ENCODE results near the gene NID1.

NID1 gene, protein sequence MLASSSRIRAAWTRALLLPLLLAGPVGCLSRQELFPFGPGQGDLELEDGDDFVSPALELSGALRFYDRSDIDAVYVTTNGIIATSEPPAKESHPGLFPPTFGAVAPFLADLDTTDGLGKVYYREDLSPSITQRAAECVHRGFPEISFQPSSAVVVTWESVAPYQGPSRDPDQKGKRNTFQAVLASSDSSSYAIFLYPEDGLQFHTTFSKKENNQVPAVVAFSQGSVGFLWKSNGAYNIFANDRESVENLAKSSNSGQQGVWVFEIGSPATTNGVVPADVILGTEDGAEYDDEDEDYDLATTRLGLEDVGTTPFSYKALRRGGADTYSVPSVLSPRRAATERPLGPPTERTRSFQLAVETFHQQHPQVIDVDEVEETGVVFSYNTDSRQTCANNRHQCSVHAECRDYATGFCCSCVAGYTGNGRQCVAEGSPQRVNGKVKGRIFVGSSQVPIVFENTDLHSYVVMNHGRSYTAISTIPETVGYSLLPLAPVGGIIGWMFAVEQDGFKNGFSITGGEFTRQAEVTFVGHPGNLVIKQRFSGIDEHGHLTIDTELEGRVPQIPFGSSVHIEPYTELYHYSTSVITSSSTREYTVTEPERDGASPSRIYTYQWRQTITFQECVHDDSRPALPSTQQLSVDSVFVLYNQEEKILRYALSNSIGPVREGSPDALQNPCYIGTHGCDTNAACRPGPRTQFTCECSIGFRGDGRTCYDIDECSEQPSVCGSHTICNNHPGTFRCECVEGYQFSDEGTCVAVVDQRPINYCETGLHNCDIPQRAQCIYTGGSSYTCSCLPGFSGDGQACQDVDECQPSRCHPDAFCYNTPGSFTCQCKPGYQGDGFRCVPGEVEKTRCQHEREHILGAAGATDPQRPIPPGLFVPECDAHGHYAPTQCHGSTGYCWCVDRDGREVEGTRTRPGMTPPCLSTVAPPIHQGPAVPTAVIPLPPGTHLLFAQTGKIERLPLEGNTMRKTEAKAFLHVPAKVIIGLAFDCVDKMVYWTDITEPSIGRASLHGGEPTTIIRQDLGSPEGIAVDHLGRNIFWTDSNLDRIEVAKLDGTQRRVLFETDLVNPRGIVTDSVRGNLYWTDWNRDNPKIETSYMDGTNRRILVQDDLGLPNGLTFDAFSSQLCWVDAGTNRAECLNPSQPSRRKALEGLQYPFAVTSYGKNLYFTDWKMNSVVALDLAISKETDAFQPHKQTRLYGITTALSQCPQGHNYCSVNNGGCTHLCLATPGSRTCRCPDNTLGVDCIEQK

DNA sequence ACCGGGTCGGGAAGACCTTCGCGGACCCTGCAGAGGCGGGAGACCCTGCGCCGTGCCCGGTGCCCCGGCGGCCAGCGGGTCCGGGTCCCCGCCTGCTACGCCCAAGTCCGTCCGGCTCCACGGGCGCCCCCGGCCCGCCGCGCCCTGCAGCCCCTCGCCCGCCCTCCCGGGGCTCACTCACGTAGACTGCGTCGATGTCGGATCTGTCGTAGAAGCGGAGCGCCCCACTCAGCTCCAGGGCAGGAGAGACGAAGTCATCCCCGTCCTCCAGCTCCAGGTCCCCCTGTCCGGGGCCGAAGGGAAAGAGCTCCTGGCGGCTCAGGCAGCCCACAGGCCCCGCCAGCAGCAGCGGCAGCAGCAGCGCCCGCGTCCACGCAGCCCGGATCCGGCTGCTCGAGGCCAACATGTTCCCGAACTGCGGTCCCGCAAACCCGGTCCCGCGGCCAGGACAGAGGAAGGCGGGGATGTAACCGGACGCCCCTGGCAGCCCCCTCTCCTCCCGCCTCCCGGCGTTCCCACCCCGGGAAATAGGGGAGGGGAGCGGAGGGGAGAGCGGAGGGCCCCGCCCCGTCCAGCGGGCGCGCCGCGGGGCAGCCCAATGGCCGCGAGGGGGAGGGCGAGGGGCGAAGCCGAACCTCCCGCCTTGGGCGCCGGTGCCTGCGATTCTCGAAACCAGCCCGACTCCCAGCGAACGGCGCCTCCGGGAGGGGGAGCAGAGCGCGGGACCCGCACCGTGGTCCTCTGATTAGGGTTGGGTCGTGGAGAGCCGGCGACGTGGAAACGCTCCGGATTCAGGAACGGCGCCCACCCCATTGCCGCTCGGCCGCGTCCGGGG is at the start of gene NID1:
Gene NID1 (minus strand): TSS at position 417 of the 835 bp plus-strand sequence. CDS start 11 bp downstream, at position 406.
- peak in 1 of 2 donors; percentile 22 for DNase-seq (ENCODE audit: low read depth in 2 of 2)

DNA sequence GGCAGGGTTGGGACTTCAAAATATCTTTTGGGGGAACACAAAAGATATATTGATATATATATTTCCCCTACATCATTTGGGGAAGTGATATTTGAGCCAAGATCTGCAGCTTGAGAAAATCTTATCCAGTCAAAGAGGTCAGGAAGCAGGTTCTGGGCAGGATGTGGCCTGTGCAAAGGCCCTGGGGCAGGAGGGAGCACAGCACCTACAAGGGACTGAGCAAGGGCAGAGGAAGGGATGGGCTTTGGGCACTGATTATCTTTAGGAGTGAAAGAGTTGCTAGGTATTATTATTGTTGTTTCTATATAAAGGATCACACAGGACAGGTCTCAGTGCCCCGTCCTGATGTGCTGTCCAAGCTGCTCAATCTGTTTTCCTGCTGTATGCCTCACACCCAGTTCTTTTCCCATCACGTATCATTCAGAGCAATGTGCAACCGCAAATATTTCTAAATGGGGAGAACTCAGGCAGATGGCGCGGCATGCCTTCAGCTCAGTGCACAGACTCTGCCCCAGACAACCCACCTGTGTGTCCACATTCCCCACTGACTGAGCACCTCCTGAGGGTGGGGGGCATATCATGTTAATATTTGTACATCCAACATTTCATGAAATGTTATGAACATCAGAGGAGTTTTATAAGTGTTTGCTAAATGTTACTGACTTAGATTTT is 49.3 kb upstream of the NID1 start:
- DNase-seq (ENCODE audit: low read depth in 2 of 2): no peak

DNA sequence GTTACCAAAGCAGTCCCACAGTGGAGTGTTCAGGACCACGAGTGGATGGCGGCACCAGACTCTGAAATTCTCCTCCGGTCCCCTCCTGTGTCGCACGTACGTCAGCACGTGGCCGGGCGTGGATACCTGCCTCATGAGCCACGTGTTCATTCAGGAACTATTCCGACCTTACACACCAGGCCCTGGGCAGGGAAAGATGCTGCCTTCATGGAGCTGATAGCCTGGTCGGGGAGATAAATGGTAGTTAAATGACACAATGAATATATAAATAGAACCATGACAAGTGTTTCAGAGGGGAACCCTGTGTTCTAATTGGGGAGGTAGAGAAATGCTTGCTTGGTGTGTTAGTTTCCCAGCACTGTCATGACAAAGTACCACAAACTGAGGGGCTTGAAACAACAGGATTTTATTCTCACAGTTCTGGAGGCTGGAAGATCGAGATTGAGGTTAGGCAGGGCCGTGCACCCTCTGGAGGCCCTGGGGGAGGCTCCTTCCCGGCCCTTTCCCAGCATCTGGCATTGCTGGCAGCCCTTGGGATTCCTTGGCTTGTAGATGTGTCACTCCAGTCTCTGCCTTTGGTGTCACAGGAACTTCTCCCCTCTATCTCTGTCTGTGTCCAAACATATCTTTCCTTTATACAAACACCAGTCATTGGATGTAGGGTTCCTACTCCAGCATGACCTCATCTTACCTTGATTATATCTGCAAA is 48.6 kb upstream of the NID1 start:
- DNase-seq (ENCODE audit: low read depth in 2 of 2): no peak

DNA sequence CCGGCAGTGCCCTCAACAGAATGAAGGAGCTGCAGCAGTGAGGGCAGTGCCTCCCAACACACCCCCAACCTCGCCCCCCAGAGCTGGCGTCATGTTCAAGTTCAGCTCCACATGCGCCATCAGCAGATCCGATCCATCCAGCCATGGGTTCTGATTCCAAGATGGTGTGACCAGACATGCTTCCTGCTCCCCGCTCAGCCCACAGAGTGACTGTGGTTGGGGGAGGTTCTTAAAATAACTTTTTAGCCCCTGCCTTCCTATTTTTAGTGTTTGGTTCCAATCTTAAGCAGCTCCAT is 47.4 kb upstream of the NID1 start:
- no peak for DNase-seq (ENCODE audit: low read depth in 2 of 2)

DNA sequence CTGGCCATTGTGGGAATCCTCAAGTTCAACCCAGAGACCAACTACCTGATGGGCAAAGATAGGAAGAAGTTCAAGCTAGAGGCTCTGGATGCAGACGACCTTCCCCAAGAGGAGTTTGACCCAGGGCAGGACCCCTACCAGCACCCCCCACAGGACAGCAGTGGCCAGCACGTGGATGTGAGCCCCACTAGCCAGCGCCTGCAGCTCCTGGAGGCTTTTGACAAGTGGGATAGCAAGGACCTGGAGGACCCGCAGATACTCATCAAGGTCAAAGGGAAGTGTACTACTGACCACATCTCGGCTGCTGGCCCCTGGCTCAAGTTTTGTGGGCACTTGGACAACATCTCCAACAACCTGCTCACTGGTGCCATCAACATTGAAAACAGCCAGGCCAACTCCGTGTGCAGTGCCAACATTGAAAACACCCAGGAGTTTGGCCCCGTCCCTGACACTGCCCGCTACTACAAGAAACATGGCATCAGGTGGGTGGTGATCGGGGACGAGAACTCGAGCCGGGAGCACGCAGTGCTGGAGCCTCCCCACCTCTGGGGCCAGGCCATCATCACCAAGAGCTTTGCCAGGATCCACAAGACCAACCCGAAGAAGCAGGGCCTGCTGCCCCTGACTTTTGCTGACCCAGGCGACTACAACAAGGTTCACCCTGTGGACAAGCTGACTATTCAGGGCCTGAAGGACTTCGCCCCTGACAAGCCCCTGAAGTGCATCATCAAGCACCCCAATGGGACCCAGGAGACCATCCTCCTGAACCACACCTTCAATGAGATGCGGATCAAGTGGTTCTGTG is 46.8 kb upstream of the NID1 start:
- DNase-seq (ENCODE audit: low read depth in 2 of 2): no peak

DNA sequence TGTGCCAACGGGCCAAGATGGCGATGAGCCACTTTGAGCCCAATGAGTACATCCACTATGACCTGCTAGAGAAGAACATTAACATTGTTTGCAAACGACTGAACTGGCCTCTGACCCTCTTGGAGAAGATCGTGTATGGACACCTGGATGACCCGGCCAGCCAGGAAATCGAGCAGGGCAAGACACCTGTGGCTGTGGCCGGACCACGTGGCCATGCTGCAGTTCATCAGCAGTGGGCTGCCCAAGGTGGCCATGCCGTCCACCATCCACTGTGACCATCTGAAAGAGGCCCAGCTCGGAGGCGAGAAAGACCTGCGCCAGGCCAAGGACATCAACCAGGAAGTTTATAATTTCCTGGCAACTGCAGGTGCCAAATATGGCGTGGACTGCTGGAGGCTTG is 45.2 kb upstream of the NID1 start:
- no peak for DNase-seq (ENCODE audit: low read depth in 2 of 2)

DNA sequence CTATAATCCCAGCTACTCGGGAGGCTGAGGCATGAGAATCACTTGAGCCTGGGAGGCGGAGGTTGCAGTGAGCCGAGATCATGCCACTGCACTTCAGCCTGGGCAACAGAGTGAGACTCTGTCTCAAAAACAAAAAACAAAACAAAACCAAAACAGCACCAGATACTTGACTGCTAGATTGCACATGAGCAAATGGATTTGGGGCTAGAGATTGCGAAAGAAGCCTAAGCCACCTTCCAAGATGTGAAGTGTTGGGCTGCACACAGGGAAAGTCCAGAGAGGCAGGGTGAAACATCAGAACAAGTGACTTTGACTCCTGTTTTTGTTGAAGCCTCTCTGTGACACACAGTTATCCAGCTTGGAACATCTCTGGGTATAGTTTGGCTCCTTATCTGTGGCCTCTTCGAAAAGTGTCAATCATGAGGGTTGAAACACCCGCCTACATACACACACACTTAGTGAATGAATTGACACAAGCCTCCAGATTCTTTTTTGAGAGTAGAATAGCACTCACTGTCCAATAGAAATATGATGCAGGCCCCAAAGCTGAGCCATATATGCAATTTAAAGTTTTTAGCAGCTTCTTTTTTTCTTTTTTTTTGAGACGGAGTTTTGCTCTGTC is 43.2 kb upstream of the NID1 start:
- DNase-seq (ENCODE audit: low read depth in 2 of 2): no peak

DNA sequence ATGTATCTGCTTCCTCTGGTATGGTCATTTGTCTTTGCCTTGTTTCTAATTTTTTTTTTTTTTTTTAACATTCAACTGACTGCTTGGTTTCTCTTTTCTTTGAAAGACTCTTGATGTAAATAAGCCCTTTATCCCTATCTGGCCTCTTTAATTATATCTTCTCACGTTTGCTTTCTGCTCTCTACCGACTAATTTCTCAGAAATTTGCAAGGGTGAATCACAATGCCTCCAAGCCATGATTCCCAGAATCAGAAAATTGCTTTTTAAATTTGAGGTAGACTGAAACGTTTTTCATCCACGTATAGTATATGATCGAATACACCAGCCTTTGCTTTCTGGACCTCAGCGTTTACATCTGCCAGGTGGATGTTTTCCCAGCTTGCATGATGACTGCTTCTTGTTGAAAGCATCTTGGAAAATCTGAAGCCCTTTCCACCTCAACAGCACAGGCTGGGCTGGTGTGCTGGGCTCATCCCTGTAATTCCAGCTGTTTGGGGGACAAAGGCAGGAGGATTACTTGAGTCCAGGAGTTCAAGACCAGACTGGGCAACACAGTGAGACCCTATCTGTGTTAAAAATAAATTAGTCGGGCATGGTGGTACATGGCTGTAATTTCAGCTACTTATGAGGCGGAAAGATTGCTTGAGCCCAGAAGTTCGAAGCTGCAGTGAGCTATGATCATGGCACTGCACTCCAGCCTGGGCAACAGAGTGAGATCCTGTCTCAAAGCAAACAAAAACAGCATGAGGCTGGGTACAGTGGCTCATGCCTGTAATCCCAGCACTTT is 42.4 kb upstream of the NID1 start:
- DNase-seq (ENCODE audit: low read depth in 2 of 2): no peak

DNA sequence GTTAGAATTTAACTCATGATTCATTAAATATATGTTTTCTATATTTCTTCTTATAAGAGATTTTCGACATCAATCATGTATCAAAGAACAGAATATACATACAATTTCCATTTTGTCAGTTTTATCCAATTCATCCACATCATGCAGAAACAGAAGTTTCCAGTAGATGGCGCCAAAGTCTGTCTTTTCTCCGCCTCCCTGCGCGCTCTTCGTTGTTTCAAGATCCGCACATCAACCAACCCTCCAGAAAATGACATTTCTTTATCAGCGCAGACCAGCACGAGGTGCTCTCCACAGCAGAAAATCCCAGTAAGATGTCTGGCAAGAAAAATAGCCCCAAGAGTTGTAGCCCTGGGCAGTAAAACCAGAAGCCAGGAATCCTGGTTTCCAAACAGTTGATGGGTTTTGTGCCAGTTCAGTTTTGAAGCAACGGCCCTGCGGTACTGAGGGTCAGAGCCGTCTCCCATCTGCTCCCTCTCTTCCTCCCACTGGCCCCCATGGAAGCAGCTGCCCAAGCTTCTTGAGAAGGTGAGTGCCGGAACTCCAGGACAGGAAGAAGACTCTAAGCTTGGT is 38.8 kb upstream of the NID1 start:
- DNase-seq (ENCODE audit: low read depth in 2 of 2): peak; percentile 22 to 65

DNA sequence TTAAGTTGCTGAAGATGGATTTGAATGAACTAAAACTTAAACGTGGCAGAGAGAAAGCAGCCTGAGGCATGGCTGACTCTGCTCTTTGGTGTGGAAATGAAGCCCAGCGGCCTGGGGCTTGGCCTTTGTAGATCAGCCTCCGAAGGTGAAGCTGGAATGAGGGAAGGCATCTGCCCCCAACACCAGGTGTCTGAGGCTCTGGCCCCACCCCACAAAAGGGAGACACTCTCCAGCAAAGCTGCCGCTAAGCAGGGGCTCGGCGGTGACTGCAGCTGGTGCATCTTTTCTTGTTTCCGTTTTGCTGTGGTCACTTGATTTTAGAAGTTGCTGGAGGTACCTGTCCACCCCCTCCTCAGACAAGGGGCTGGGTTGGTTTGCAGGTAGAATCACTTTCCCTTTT is 38.2 kb upstream of the NID1 start:
- no peak for DNase-seq (ENCODE audit: low read depth in 2 of 2)

DNA sequence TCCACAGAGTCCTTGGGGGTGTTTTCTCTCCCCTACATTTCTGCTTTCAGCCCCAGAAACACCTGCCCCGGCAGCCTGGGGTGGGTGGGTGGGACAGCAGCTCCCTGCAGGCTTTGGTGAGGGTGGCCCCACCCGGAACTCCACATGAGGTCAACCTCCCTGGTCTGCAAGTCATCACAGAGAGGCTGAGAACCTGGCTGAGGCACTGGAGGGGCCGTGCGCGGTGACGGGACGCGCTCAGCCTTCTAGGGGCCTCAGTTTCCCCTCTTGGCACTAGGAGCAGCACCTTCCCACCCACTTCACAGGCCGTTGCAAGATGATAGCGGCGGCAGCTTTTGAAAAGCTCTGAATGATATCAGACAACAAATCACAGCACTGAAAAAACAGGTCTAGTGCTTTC is 37.7 kb upstream of the NID1 start:
- DNase-seq (ENCODE audit: low read depth in 2 of 2): no peak

DNA sequence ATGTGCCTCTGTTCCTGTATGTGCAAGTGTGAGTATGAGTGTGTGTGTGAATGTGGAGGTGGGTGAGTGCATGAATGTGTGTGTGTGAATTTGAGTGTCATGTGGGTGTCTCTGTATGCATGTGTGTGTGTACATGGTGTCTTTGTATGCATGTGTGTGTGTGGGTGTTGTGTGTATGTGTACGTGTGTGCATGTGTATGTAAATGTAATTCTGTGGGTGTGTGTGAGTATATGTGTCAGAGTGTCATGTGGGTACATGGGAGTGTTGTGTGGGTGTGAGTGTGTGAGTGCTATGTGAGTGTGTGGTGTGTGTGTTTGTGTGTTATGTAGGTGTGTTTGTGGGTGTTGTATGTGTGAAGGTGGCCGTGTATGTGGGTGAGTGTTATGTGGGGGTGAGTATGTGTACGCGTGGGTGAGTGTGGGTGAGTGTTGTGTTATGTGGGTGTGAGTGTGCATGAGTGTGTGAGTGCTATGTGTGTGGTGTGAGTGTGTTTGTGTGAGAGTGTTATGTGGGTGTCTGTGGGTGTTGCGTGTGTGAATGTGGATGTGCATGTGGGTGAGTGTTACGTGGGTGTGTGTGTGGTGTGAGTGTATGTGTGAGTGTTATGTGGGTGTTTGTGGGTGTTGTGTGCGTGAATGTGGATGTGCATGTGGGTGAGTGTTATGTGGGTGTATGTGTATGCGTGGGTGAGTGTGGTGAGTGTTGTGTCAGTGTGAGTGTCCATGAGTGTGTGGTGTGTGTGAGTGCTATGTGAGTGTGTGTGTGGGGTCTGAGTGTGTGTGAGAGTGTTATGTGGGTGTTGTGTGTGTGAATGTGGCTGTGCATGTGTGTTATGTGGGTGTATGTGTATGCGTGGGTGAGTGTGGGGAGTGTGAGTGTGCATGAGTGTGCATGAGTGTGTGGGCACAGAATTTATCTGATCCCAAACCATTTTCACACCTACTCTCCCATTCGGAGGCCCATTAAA is 36.6 kb upstream of the NID1 start:
- DNase-seq (ENCODE audit: low read depth in 2 of 2): no peak

DNA sequence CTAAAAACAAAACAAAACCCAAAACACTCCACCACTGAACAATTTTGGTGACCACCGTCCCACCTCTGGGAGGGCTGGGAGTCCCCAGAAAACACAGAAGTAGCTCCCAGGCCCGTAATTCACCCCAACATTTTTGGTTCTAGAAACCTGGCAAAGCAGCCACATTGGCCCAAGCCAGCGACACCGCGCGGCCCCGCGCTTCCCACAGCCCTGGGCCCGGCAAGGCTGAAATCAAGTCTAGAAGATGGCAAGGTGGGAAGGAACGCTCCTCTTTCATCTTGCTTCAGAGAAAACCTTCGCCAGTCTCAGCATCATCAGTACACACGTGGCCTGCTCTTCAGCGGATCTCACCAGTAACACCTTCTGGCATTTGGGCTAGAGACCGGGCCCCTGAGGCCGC is 35.9 kb upstream of the NID1 start:
- no peak for DNase-seq (ENCODE audit: low read depth in 2 of 2)

DNA sequence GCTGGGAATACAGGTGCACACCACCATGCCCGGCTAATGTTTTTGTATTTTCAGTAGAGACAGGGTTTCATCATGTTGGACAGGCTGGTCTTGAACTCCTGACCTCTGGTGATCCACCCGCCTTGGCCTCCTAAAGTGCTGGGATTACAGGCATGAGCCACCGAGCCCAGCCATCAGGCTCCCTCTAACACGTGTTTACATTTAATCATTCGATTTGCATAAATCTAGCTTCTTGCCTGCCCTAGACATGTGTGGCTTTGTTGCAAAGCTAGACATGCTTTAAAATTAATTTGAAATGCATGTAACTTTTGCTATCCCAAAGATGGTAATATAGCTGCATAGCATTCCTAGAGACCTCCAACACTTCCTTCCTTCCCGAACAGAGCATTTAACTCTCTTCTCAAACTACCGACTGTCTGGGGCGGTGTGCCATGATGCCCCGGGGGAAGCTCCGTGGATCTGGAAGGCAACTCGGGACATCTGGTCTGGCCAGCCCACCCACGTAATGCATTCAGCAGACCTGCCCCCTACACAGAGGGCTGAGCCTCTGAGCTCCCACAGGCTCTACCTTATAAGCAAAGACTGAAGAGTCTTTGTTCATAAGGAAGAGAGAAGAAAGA is 34.6 kb upstream of the NID1 start:
- DNase-seq (ENCODE audit: low read depth in 2 of 2): no peak

DNA sequence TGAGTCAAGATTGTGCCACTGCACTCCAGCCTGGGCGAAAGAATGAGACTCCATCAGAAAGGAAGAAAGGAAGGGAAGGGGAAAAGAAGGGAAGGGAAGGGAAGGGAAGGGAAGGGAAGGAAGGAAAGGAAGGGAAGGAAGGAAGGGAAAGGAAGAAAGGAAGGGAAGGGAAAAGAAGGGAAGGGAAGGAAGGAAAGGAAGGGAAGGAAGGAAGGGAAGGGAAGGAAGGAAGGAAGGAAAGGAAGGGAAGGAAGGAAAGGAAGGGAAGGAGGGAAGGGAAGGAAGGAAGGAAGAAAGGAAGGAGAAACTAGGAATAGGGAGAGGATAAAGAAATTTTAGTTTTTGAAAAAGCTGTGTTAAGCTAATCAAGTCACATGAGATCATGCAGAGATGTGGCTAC is 33.4 kb upstream of the NID1 start:
- DNase-seq (ENCODE audit: low read depth in 2 of 2): no peak

Data from stimulated activated CD4-positive, alpha-beta T cell treated with anti-CD3 and anti-CD28 coated beads, Interleukin-1b, Interleukin-23, amount 100 ng/mL, for 4 hours (primary cell).